Endothelial cell of umbilical vein (primary cell): ENCODE measurements around the gene MCC. TPM values are rescaled to one million over a fixed set of nuclear protein-coding genes. Genes with fewer than 3 reads are reported as not detected.

Source experiments
- BruUV-seq: library from RNA; stranded (reverse); fragments of 400-500 nt; replicated peaks from 2 replicates; lab custom pipeline; 2021; lab: Mats Ljungman, UMichigan
- CTCF ChIA-PET: fragments of 300-600, 350-600 bp; sonication (Branson Sonifier 250); formaldehyde crosslinking; loops from one replicate; lab custom pipeline; 2021; ENCODE audit warnings: antibody characterized with exemption, inconsistent platforms; lab: Charles Lee
- POLR2A ChIA-PET: fragments of 300-600, 350-600 bp; sonication (Branson Sonifier 250); formaldehyde crosslinking; loops from one replicate; lab custom pipeline; 2021; ENCODE audit warnings: antibody characterized with exemption, inconsistent platforms; lab: Charles Lee
- DNase-seq: peaks from one replicate; pipeline ENCODE4 v3.0.0-alpha.2; 2011; ENCODE audit warnings: low read depth, low spot score
- FAIRE-seq: peaks from 2 replicates; lab custom pipeline; 2011; peaks lifted over from hg19 to GRCh38; lab: Jason Lieb, UNC
- H2AFZ ChIP-seq: 2 replicates; pipeline ENCODE4 v1.6.0; 2012; ENCODE audit warnings: low read depth, low read length, control low read depth, inconsistent platforms
- H3K27ac ChIP-seq: 2 replicates; pipeline ENCODE4 v1.5.1; 2011; ENCODE audit warnings: low read depth, mild to moderate bottlenecking, control low read depth, low read length, moderate library complexity; ENCODE audit not compliant: insufficient read depth
- H3K27me3 ChIP-seq, 2 experiments: 2 replicates each; pipeline versions ENCODE4 v1.6.0 to v1.6.1; 2011; ENCODE audit warnings: low read length in 2 of 2, mixed read lengths in 1 of 2; ENCODE audit not compliant: control insufficient read depth in 2 of 2, insufficient read depth in 2 of 2
- H3K36me3 ChIP-seq, 2 experiments: 2 replicates in 1 of 2; 3 replicates in 1 of 2; pipeline ENCODE4 v1.5.1; 2011; ENCODE audit warnings: low read length in 2 of 2, mild to moderate bottlenecking in 1 of 2, moderate library complexity in 1 of 2; ENCODE audit not compliant: control insufficient read depth in 2 of 2, insufficient read depth in 2 of 2; ENCODE audit errors: extremely low read depth in 1 of 2
- H3K4me1 ChIP-seq: 3 replicates; pipeline ENCODE4 v1.5.1; 2011; ENCODE audit warnings: mild to moderate bottlenecking, low read length; ENCODE audit not compliant: control insufficient read depth, insufficient read depth; ENCODE audit errors: extremely low read depth
- H3K4me2 ChIP-seq: 2 replicates; pipeline ENCODE4 v1.6.1; 2011; ENCODE audit warnings: low read length, control low read depth, mixed read lengths; ENCODE audit not compliant: insufficient read depth
- H3K4me3 ChIP-seq, 3 experiments: fragments of 200-600 bp in 1 of 3; sonication (generic), shearing (Covaris generic) in 1 of 3; replicated peaks in 1 of 3; 2 replicates each; pipeline ENCODE4 v1.5.1; 2011 to 2016; ENCODE audit warnings: control low read depth in 3 of 3, low read length in 3 of 3, mild to moderate bottlenecking in 2 of 3, inconsistent platforms in 1 of 3, low read depth in 1 of 3, moderate library complexity in 1 of 3; ENCODE audit not compliant: insufficient read depth in 1 of 3
- H3K79me2 ChIP-seq: 2 replicates; pipeline ENCODE4 v1.6.0; 2012; ENCODE audit warnings: low read length, inconsistent platforms; ENCODE audit not compliant: control insufficient read depth, insufficient read depth
- H3K9ac ChIP-seq: replicated peaks from 2 replicates; pipeline ENCODE3; 2011; ENCODE audit warnings: low read length, control low read depth; ENCODE audit not compliant: insufficient read depth; ENCODE audit errors: extremely low read depth
- H3K9me1 ChIP-seq: replicated peaks from 3 replicates; pipeline ENCODE4 v1.6.0; 2011; ENCODE audit warnings: mild to moderate bottlenecking, low read length; ENCODE audit not compliant: control insufficient read depth, insufficient read depth; ENCODE audit errors: extremely low read depth
- H3K9me3 ChIP-seq: replicated peaks from 2 replicates; pipeline ENCODE4 v1.5.1; 2012; ENCODE audit warnings: low read length, inconsistent platforms; ENCODE audit not compliant: control insufficient read depth, insufficient read depth
- H4K20me1 ChIP-seq: replicated peaks from 2 replicates; pipeline ENCODE3; 2011; ENCODE audit warnings: mild to moderate bottlenecking, low read length; ENCODE audit not compliant: control insufficient read depth, insufficient read depth; ENCODE audit errors: extremely low read depth
- CTCF ChIP-seq, 2 donors: IDR thresholded peaks; 1 replicate in 1 of 2; 2 replicates in 1 of 2; pipeline ENCODE4 v1.5.1; 2011; ENCODE audit warnings: low read length in 2 of 2, mild to moderate bottlenecking in 2 of 2, moderate library complexity in 2 of 2, control low read depth in 1 of 2, inconsistent platforms in 1 of 2, low read depth in 1 of 2; ENCODE audit not compliant: insufficient read depth in 1 of 2; ENCODE audit errors: extremely low read depth in 1 of 2
- EZH2 ChIP-seq: IDR thresholded peaks from 2 replicates; pipeline ENCODE4 v1.6.1; 2012; ENCODE audit warnings: borderline replicate concordance, low read depth, mild to moderate bottlenecking, moderate library complexity, low read length, inconsistent platforms; ENCODE audit not compliant: severe bottlenecking
- FOS ChIP-seq: IDR thresholded peaks from 2 replicates; pipeline ENCODE4 v1.6.1; 2011; ENCODE audit warnings: mild to moderate bottlenecking, low read length, moderate library complexity, borderline replicate concordance; ENCODE audit not compliant: insufficient read depth
- GATA2 ChIP-seq: IDR thresholded peaks from 2 replicates; pipeline ENCODE4 v1.7.0; 2011; ENCODE audit warnings: low read depth, mild to moderate bottlenecking, moderate library complexity, mixed read lengths, low read length; ENCODE audit not compliant: insufficient read length, insufficient read depth
- JUN ChIP-seq: IDR thresholded peaks from 2 replicates; pipeline ENCODE4 v1.6.1; 2011; ENCODE audit warnings: borderline replicate concordance, low read depth; ENCODE audit not compliant: insufficient read length, insufficient read depth
- MAX ChIP-seq: IDR thresholded peaks from 2 replicates; pipeline ENCODE4 v1.6.1; 2011; ENCODE audit not compliant: insufficient read depth, insufficient read length
- MYC ChIP-seq: IDR thresholded peaks from one replicate; pipeline ENCODE4 v1.6.1; 2011; ENCODE audit warnings: mild to moderate bottlenecking, low read depth, low read length
- POLR2A ChIP-seq: IDR thresholded peaks from 2 replicates; pipeline ENCODE4 v1.6.1; 2012; ENCODE audit warnings: low read depth, mild to moderate bottlenecking, control low read depth, low read length
- POLR2AphosphoS5 ChIP-seq: IDR thresholded peaks from 2 replicates; pipeline ENCODE4 v1.6.1; 2012; ENCODE audit warnings: low read depth, mild to moderate bottlenecking, control low read depth, low read length, moderate library complexity; ENCODE audit not compliant: insufficient read depth
- dilution Hi-C: fragments of 300-500 bp; cut with MboI; formaldehyde crosslinking; loops from one replicate; pipeline ENCODE4 v1.15.0; 2019; ENCODE audit warnings: low sequenced_read_pairs; ENCODE audit not compliant: extremely low pct_ligation_motif_present
- intact Hi-C: fragments of 100-400 bp; cut with micrococcal nuclease; formaldehyde crosslinking; loops from one replicate; pipeline ENCODE4 v1.10.0; 2022
- polyA plus RNA-seq, 4 experiments: library from polyadenylated mRNA; depleted of rRNA in 3 of 4; stranded (reverse) in 3 of 4; unstranded in 1 of 4; fragments of >200 nt; gene quantifications; 2 replicates each; pipeline versions ENCODE4 v1.2.1 to v1.2.3, GENCODE V29; 2011 to 2012; ENCODE audit warnings: missing spikeins in 1 of 4
- total RNA-seq: library from RNA; stranded (reverse); gene quantifications from 2 replicates; pipeline ENCODE4 v1.2.3, GENCODE V29; 2021

The MCC gene
- total and polyA plus RNA-seq, 2 donors (not counting 3 experiments of a cell fraction or from before 2014, with no cell fraction given) = 6.9 to 27.5 TPM

DNA sequence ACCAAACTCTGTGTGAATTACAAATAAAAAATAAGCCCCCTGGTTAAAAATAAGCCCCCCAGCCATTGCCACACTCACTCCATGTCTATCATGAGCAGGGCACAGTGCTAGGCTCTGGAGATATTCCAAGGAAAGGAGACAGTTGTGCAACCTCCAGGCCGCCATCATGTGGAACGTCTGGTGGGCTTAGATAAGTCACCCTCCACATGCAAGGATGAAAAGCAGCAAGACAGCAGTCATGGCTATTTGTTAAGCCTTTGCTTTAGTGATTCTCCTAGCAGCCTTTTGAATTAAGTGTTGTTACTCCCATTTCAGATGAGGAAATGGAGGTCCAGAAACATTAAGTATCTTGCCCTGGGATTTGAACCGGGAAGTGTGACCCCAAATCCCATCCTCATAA lies 416.9 kb downstream of the MCC start:
- Histone ChIP-seq H3K27ac (no peak overlapping the region), H3K36me3 (peaks cover 2 to 12% of the 10 kb centered on the region in 2 experiments), H3K9me3 (no peaks in the 10 kb centered on the region), H4K20me1 (no peaks in the 10 kb centered on the region), H3K9ac (no peak overlapping the region), H3K4me3 (no peak overlapping the region), H3K27me3 (no peaks in the 10 kb centered on the region), H3K79me2 (no peaks in the 10 kb centered on the region), H2AFZ (no peak overlapping the region), H3K4me2 (no peak overlapping the region), H3K9me1 (no peaks in the 10 kb centered on the region), H3K4me1 (peaks cover 8% of the 10 kb centered on the region)
- no peak for TF ChIP-seq MAX
- no peak for TF ChIP-seq POLR2AphosphoS5
- TF ChIP-seq JUN = no peak
- TF ChIP-seq EZH2 = no peak
- TF ChIP-seq FOS = no peak
- TF ChIP-seq CTCF (IDR thresholded peaks at IDR 0.05; ENCODE audit: extremely low read depth in 1 of 2, insufficient read depth in 1 of 2, low read depth in 1 of 2, low read length in 2 of 2) = no peak
- TF ChIP-seq GATA2 = no peak
- TF ChIP-seq POLR2A = no peak
- TF ChIP-seq MYC = no peak
- DNase-seq = no peak
- ChIA-PET POLR2A (no interaction called here), CTCF (interaction anchor here (0.6 to 3.1 kb wide), 2 partner anchors 9 to 12 kb away, joined by 4 to 15 read pairs; no protein-coding TSS in a partner anchor)
- FAIRE-seq = no peak
- dilution Hi-C loops = no loop called here
- no TSS peak for BruUV-seq
- intact Hi-C loops = no loop called here
